PC-9 (cell line): Measurements from ENCODE around the gene FMO2.

Source experiments
- CTCF ChIP-seq: fragments of 200-600 bp; sonication (generic); conservative IDR thresholded peaks from 2 replicates; pipeline ENCODE4 v1.6.1; 2017; ENCODE audit warnings: mixed run types, antibody characterized with exemption, mild to moderate bottlenecking, moderate library complexity
- EZH2 ChIP-seq: fragments of 200-600 bp; sonication (generic); IDR thresholded peaks from 2 replicates; pipeline ENCODE4 v1.8.0; 2017; ENCODE audit warnings: antibody characterized with exemption, low read depth

GRCh38 chr1:171140401-171140800 is 44.7 kb upstream of the FMO2 start:
- no peak for TF ChIP-seq CTCF
- TF ChIP-seq EZH2 = no peak
